ENCODE data around the gene LRRC32. TPM values are rescaled to one million over a fixed set of nuclear protein-coding genes. Genes with fewer than 3 reads are reported as not detected.

Gene LRRC32
- polyA plus RNA-seq, 2 of the 4 experiments (the other 2 are of a cell fraction), result 0.25 to 0.62 TPM

GRCh38 chr11:76668362-76669155, 2.0 kb downstream of the LRRC32 start (continued):
- TF ChIP-seq ELK1 (IDR thresholded peaks at IDR 0.05; ENCODE audit: low read depth, low read length), result no peak
- no peak for TF ChIP-seq NR3C1 (IDR thresholded peaks at IDR 0.05)
- no peak for TF ChIP-seq POLR2AphosphoS2 (conservative IDR thresholded peaks at IDR 0.05; ENCODE audit: low read length)
- no peak for TF ChIP-seq FOSL2 (IDR thresholded peaks at IDR 0.05)
- TF ChIP-seq FOSL2 (CRISPR knock-in tag; IDR thresholded peaks at IDR 0.05), result no peak
- TF ChIP-seq RAD21 (conservative IDR thresholded peaks at IDR 0.05 in 1 of 2, IDR thresholded peaks at IDR 0.05 in 1 of 2), result no peak
- no peak for TF ChIP-seq ESRRA (IDR thresholded peaks at IDR 0.05; ENCODE audit: borderline replicate concordance, low read length)
- no peak for TF ChIP-seq HMGXB4 (CRISPR knock-in tag; IDR thresholded peaks at IDR 0.05; ENCODE audit: borderline replicate concordance)
- TF ChIP-seq RCOR1 (IDR thresholded peaks at IDR 0.05; ENCODE audit: low read depth, low read length), result no peak
- TF ChIP-seq TFCP2L1 (CRISPR knock-in tag; IDR thresholded peaks at IDR 0.05), result no peak
- TF ChIP-seq HEYL (CRISPR knock-in tag; IDR thresholded peaks at IDR 0.05), result no peak

- WGBS (ENCODE audit: missing lambda C conversion rate), result 72% methylated on average over 7 of the region's 7 CpGs
- no peak overlapping the region for H3K27ac ChIP-seq
- TF ChIP-seq RNF2 (IDR thresholded peaks at IDR 0.05; ENCODE audit: borderline replicate concordance, low read depth), result no peak
- no peak for TF ChIP-seq KDM1A (IDR thresholded peaks at IDR 0.05; ENCODE audit: low read depth)
- no peak for TF ChIP-seq JUNB (IDR thresholded peaks at IDR 0.05)
- TF ChIP-seq EHMT2 (IDR thresholded peaks at IDR 0.05; ENCODE audit: low read depth), result no peak
- no peak for ATAC-seq
- CTCF ChIA-PET, result interaction anchor here (1.2 to 1.5 kb wide), 3 partner anchors 12 to 14 kb away, joined by 3 to 5 read pairs (median 4); no protein-coding TSS in a partner anchor
- peaks cover 8% of the 10 kb centered on the region; the same call in 1 of the 3 replicates for H3K4me1 ChIP-seq
- H3K4me2 ChIP-seq, result no peak overlapping the region
- POLR2A ChIA-PET, result no interaction called here
- FAIRE-seq, result no peak
- no peaks in the 10 kb centered on the region for H3K9me3 ChIP-seq
- no peak overlapping the region for H3K4me3 ChIP-seq
- no peak for DNase-seq (ENCODE audit: low read depth in 1 of 2, low spot score in 1 of 2)
Measured at GRCh38 chr11:76667856-76668255, 2.7 kb downstream of the LRRC32 start.

- no peak for FAIRE-seq
- CTCF ChIA-PET, result interaction anchor here (1.2 to 1.5 kb wide), 3 partner anchors 13 to 14 kb away, joined by 3 to 5 read pairs (median 4); no protein-coding TSS in a partner anchor
- Histone ChIP-seq H3K4me3 (no peak overlapping the region), H3K4me1 (peaks cover 8% of the 10 kb centered on the region; the same call in 1 of the 3 replicates), H3K4me2 (no peak overlapping the region), H3K9me3 (no peaks in the 10 kb centered on the region), H3K27ac (no peak overlapping the region)
- WGBS (ENCODE audit: missing lambda C conversion rate), result 83% methylated on average over 15 of the region's 15 CpGs
- POLR2A ChIA-PET, result no interaction called here
- TF ChIP-seq PBX3 (IDR thresholded peaks at IDR 0.05) (no peak), FOSB (CRISPR knock-in tag; IDR thresholded peaks at IDR 0.05) (no peak), JUN (IDR thresholded peaks at IDR 0.05) (no peak), RARB (CRISPR knock-in tag; IDR thresholded peaks at IDR 0.05) (no peak), EP300 (IDR thresholded peaks at IDR 0.05) (no peak), JUNB (IDR thresholded peaks at IDR 0.05) (no peak), FOSL2 (IDR thresholded peaks at IDR 0.05) (no peak), FOSL2 (CRISPR knock-in tag; IDR thresholded peaks at IDR 0.05) (no peak), HES2 (IDR thresholded peaks at IDR 0.05) (no peak), ZSCAN20 (CRISPR knock-in tag; IDR thresholded peaks at IDR 0.05) (no peak), TFCP2L1 (CRISPR knock-in tag; IDR thresholded peaks at IDR 0.05) (no peak), MYC (IDR thresholded peaks at IDR 0.05; ENCODE audit: borderline replicate concordance, low read length) (no peak)
- no peak for ATAC-seq
- DNase-seq (ENCODE audit: low read depth in 1 of 2, low spot score in 1 of 2), result no peak
Measured at GRCh38 chr11:76667271-76667818, 3.2 kb downstream of the LRRC32 start.

Measured in A549 (cell line).